NCI-H2107 (cell line): ENCODE measurements around the gene GUCA2B.

Experiments
- DNase-seq: peaks from one replicate; lab custom pipeline; 2025; lab: John Stamatoyannopoulos, UW

GUCA2B gene

GRCh38 chr1:42152907-42153600, at the start of gene GUCA2B:
Gene GUCA2B, plus strand, starts transcription at chr1:42153410. Its CDS starts 41 bp downstream, at chr1:42153451.
- no peak for DNase-seq

GRCh38 chr1:42105025-42105424, 48.2 kb upstream of the GUCA2B start:
- DNase-seq: no peak

GRCh38 chr1:42108309-42108708, 44.9 kb upstream of the GUCA2B start:
- no peak for DNase-seq

- DNase-seq: no peak
Measured at GRCh38 chr1:42109600-42109999, 43.6 kb upstream of the GUCA2B start.

GRCh38 chr1:42114229-42114628, 39.0 kb upstream of the GUCA2B start:
- DNase-seq: no peak

- no peak for DNase-seq
Measured at GRCh38 chr1:42117214-42117613, 36.0 kb upstream of the GUCA2B start.

GRCh38 chr1:42118125-42118524, 35.1 kb upstream of the GUCA2B start:
- no peak for DNase-seq

GRCh38 chr1:42122408-42122807, 30.8 kb upstream of the GUCA2B start:
- no peak for DNase-seq

- DNase-seq: no peak
Measured at GRCh38 chr1:42125552-42125951, 27.7 kb upstream of the GUCA2B start.

- no peak for DNase-seq
Measured at GRCh38 chr1:42127767-42128166, 25.4 kb upstream of the GUCA2B start.

- DNase-seq: no peak
Measured at GRCh38 chr1:42128499-42128898, 24.7 kb upstream of the GUCA2B start.

GRCh38 chr1:42128964-42129363, 24.2 kb upstream of the GUCA2B start:
- DNase-seq: no peak

- no peak for DNase-seq
Measured at GRCh38 chr1:42130061-42130660, 23.0 kb upstream of the GUCA2B start.

GRCh38 chr1:42133390-42133789, 19.8 kb upstream of the GUCA2B start:
- no peak for DNase-seq

- no peak for DNase-seq
Measured at GRCh38 chr1:42133809-42134526, 19.2 kb upstream of the GUCA2B start.

GRCh38 chr1:42135426-42135825, 17.8 kb upstream of the GUCA2B start:
- DNase-seq: no peak

GRCh38 chr1:42136466-42136865, 16.7 kb upstream of the GUCA2B start:
- DNase-seq: no peak

GRCh38 chr1:42137766-42138165, 15.4 kb upstream of the GUCA2B start:
- no peak for DNase-seq

- no peak for DNase-seq
Measured at GRCh38 chr1:42138586-42138985, 14.6 kb upstream of the GUCA2B start.

- no peak for DNase-seq
Measured at GRCh38 chr1:42139444-42139843, 13.8 kb upstream of the GUCA2B start.

- no peak for DNase-seq
Measured at GRCh38 chr1:42140191-42140590, 13.0 kb upstream of the GUCA2B start.

- no peak for DNase-seq
Measured at GRCh38 chr1:42141978-42142377, 11.2 kb upstream of the GUCA2B start.
